Naive B cell (primary cell): ENCODE measurements around the gene BECN2. TPM values are rescaled to one million over a fixed set of nuclear protein-coding genes. Genes with fewer than 3 reads are reported as not detected.

ENCODE experiments used
- ATAC-seq, 2 donors: fragments of 150-1000 bp; cut with Tn5 transposase; 2 replicates each; pipeline ENCODE4 v1.10.0; 2021; ENCODE audit warnings: low read depth in 2 of 2, mild to moderate bottlenecking in 2 of 2, moderate library complexity in 2 of 2
- DNase-seq: peaks from one replicate; pipeline ENCODE4 v3.0.0; 2022
- H3K27ac Mint-ChIP-seq, 6 donors: one replicate each; pipeline ENCODE4 v1.8.0; 2020 to 2022; ENCODE audit warnings: mild to moderate bottlenecking in 6 of 6, mixed read lengths in 6 of 6, moderate library complexity in 5 of 6, inconsistent platforms in 2 of 6
- H3K27me3 Mint-ChIP-seq, 3 donors: one replicate each; pipeline ENCODE4 v1.8.0; 2021 to 2022; ENCODE audit warnings: mixed read lengths in 3 of 3, mild to moderate bottlenecking in 1 of 3
- H3K36me3 Mint-ChIP-seq, 2 donors: one replicate each; pipeline ENCODE4 v1.8.0; 2020 to 2022; ENCODE audit warnings: mixed read lengths in 2 of 2, inconsistent platforms in 1 of 2, mild to moderate bottlenecking in 1 of 2
- H3K4me1 Mint-ChIP-seq, 3 donors: one replicate each; pipeline ENCODE4 v1.8.0; 2020 to 2022; ENCODE audit warnings: mixed read lengths in 3 of 3, inconsistent platforms in 1 of 3, mild to moderate bottlenecking in 1 of 3, moderate library complexity in 1 of 3
- H3K4me3 Mint-ChIP-seq, 8 donors: one replicate each; pipeline ENCODE4 v1.8.0; 2020 to 2022; ENCODE audit warnings: mild to moderate bottlenecking in 8 of 8, mixed read lengths in 8 of 8, moderate library complexity in 8 of 8, inconsistent platforms in 2 of 8
- H3K9me3 Mint-ChIP-seq, 7 donors: one replicate each; pipeline ENCODE4 v1.8.0; 2020 to 2022; ENCODE audit warnings: mixed read lengths in 7 of 7, mild to moderate bottlenecking in 5 of 7, inconsistent platforms in 2 of 7, moderate library complexity in 1 of 7
- polyA plus RNA-seq, 6 donors: library from polyadenylated mRNA; unstranded; fragments of 300-500 nt; fragmentation: Illumina TruSeq; gene quantifications; one replicate each; pipeline ENCODE4 v1.2.3, GENCODE V29; 2021; ENCODE audit warnings: low read depth in 6 of 6

The BECN2 gene
- polyA plus RNA-seq, 6 donors from 2014 or later: not detected

GRCh38 chr1:241994171-241994570 is 36.6 kb downstream of the BECN2 start:
- Mint-ChIP-seq H3K27ac (no peak overlapping the region), H3K4me1 (peaks cover 4 to 7% (median 7%) of the 10 kb centered on the region in 3 donors)

GRCh38 chr1:241997401-241997998 is 39.9 kb downstream of the BECN2 start:
- Mint-ChIP-seq H3K4me3 (peak overlapping the region in 1 of 8 donors; percentile 3), H3K27me3 (peaks cover 0 to 24% (median 8%) of the 10 kb centered on the region in 3 donors), H3K9me3 (no peaks in the 10 kb centered on the region), H3K36me3 (no peaks in the 10 kb centered on the region), H3K27ac (no peak overlapping the region), H3K4me1 (peaks cover 4 to 7% (median 7%) of the 10 kb centered on the region in 3 donors)
- ATAC-seq (no peak), DNase-seq (no peak)

More at GRCh38 chr1:241994171-241994570, 36.6 kb downstream of the BECN2 start:
- no peak overlapping the region for H3K4me3 Mint-ChIP-seq
- peaks cover 0 to 29% (median 14%) of the 10 kb centered on the region in 3 donors for H3K27me3 Mint-ChIP-seq
- H3K9me3 Mint-ChIP-seq: no peaks in the 10 kb centered on the region
- H3K36me3 Mint-ChIP-seq: no peaks in the 10 kb centered on the region
- ATAC-seq (no peak), DNase-seq (no peak)

- peak overlapping the region in 1 of 6 donors; percentile 41 for H3K27ac Mint-ChIP-seq
- ATAC-seq: peak; percentile 77 to 78
Measured at GRCh38 chr1:241998412-241998921, 40.9 kb downstream of the BECN2 start.

GRCh38 chr1:241999026-241999425 is 41.5 kb downstream of the BECN2 start, which contains the start of gene MAP1LC3C:
TSS of gene MAP1LC3C (minus strand) at chr1:241999098. CDS start at chr1:241999008, 90 bp downstream.
- H3K9me3 Mint-ChIP-seq: no peaks in the 10 kb centered on the region
- ATAC-seq: no peak
- peak within 1 kb of the TSS; percentile 63 to 91 (median 82) for H3K4me3 Mint-ChIP-seq
- peaks cover 0 to 21% (median 10%) of the 10 kb centered on the region in 3 donors for H3K27me3 Mint-ChIP-seq
- H3K4me1 Mint-ChIP-seq: peaks cover 4 to 7% (median 7%) of the 10 kb centered on the region in 3 donors
- no peaks in the 10 kb centered on the region for H3K36me3 Mint-ChIP-seq
- H3K27ac Mint-ChIP-seq: peak within 1 kb of the TSS in 2 of 6 donors; percentile 34 to 41
- no peak for DNase-seq

More at GRCh38 chr1:241998412-241998921, 40.9 kb downstream of the BECN2 start:
- Mint-ChIP-seq H3K4me1 (peaks cover 4 to 7% (median 7%) of the 10 kb centered on the region in 3 donors), H3K4me3 (peak overlapping the region; percentile 63 to 91 (median 82)), H3K27me3 (peaks cover 0 to 21% (median 10%) of the 10 kb centered on the region in 3 donors), H3K36me3 (no peaks in the 10 kb centered on the region), H3K9me3 (no peaks in the 10 kb centered on the region)
- peak; percentile 42 for DNase-seq

GRCh38 chr1:242000434-242000833 is 42.9 kb downstream of the BECN2 start:
- Mint-ChIP-seq H3K4me3 (no peak overlapping the region), H3K4me1 (peaks cover 4 to 7% (median 7%) of the 10 kb centered on the region in 3 donors), H3K27ac (peak overlapping the region in 1 of 6 donors; percentile 24), H3K9me3 (no peaks in the 10 kb centered on the region), H3K36me3 (no peaks in the 10 kb centered on the region), H3K27me3 (peaks cover 0 to 14% (median 10%) of the 10 kb centered on the region in 3 donors)
- DNase-seq (no peak), ATAC-seq (no peak)

- no peak overlapping the region for H3K27ac Mint-ChIP-seq
- ATAC-seq (no peak), DNase-seq (no peak)
- H3K9me3 Mint-ChIP-seq: no peaks in the 10 kb centered on the region
- H3K27me3 Mint-ChIP-seq: peaks cover 0 to 11% (median 10%) of the 10 kb centered on the region in 3 donors
- H3K4me3 Mint-ChIP-seq: no peak overlapping the region
- no peaks in the 10 kb centered on the region for H3K36me3 Mint-ChIP-seq
- peaks cover 4 to 7% (median 7%) of the 10 kb centered on the region in 3 donors for H3K4me1 Mint-ChIP-seq
Measured at GRCh38 chr1:242002072-242002471, 44.5 kb downstream of the BECN2 start.

GRCh38 chr1:242002510-242002909 is 44.9 kb downstream of the BECN2 start:
- H3K4me1 Mint-ChIP-seq: peaks cover 4 to 7% (median 7%) of the 10 kb centered on the region in 3 donors
- H3K27me3 Mint-ChIP-seq: peaks cover 1 to 12% (median 10%) of the 10 kb centered on the region in 3 donors
- no peaks in the 10 kb centered on the region for H3K9me3 Mint-ChIP-seq
- no peaks in the 10 kb centered on the region for H3K36me3 Mint-ChIP-seq
- no peak for DNase-seq
- ATAC-seq: no peak
- no peak overlapping the region for H3K4me3 Mint-ChIP-seq
- no peak overlapping the region for H3K27ac Mint-ChIP-seq

GRCh38 chr1:242004751-242005495 is 47.4 kb downstream of the BECN2 start:
- H3K27ac Mint-ChIP-seq: peak overlapping the region in 1 of 6 donors; percentile 77
- no peaks in the 10 kb centered on the region for H3K36me3 Mint-ChIP-seq

GRCh38 chr1:242005866-242006535 is 48.4 kb downstream of the BECN2 start:
- no peaks in the 10 kb centered on the region for H3K9me3 Mint-ChIP-seq
- H3K27me3 Mint-ChIP-seq: peaks cover 18 to 21% (median 20%) of the 10 kb centered on the region in 3 donors
- no peak for DNase-seq
- H3K4me1 Mint-ChIP-seq: no peaks in the 10 kb centered on the region
- ATAC-seq: no peak
- no peaks in the 10 kb centered on the region for H3K36me3 Mint-ChIP-seq
- no peak overlapping the region for H3K27ac Mint-ChIP-seq
- H3K4me3 Mint-ChIP-seq: no peak overlapping the region

More at GRCh38 chr1:242004751-242005495, 47.4 kb downstream of the BECN2 start:
- Mint-ChIP-seq H3K9me3 (no peaks in the 10 kb centered on the region), H3K4me3 (no peak overlapping the region), H3K27me3 (peaks cover 15 to 19% (median 18%) of the 10 kb centered on the region in 3 donors), H3K4me1 (no peaks in the 10 kb centered on the region)
- DNase-seq: no peak
- ATAC-seq: no peak

- H3K27ac Mint-ChIP-seq: no peak overlapping the region
- ATAC-seq (no peak), DNase-seq (no peak)
- H3K4me1 Mint-ChIP-seq: no peaks in the 10 kb centered on the region
- H3K9me3 Mint-ChIP-seq: no peaks in the 10 kb centered on the region
- no peak overlapping the region for H3K4me3 Mint-ChIP-seq
- H3K36me3 Mint-ChIP-seq: no peaks in the 10 kb centered on the region
- H3K27me3 Mint-ChIP-seq: peaks cover 14 to 20% (median 16%) of the 10 kb centered on the region in 3 donors
Measured at GRCh38 chr1:242006976-242007375, 49.4 kb downstream of the BECN2 start.
